GM19467 (cell line): ENCODE measurements around the gene DNPH1.

Experiments
- ATAC-seq: cut with Tn5 transposase; IDR thresholded peaks from one replicate; pipeline ENCODE4 v1.9.1; 2021; ENCODE audit warnings: mild to moderate bottlenecking, moderate library complexity; ENCODE audit not compliant: unreplicated experiment

The DNPH1 gene

GRCh38 chr6:43185391-43185985 is 43.8 kb downstream of the DNPH1 start:
- no peak for ATAC-seq

GRCh38 chr6:43184268-43184985 is 44.9 kb downstream of the DNPH1 start:
- no peak for ATAC-seq

DNA sequence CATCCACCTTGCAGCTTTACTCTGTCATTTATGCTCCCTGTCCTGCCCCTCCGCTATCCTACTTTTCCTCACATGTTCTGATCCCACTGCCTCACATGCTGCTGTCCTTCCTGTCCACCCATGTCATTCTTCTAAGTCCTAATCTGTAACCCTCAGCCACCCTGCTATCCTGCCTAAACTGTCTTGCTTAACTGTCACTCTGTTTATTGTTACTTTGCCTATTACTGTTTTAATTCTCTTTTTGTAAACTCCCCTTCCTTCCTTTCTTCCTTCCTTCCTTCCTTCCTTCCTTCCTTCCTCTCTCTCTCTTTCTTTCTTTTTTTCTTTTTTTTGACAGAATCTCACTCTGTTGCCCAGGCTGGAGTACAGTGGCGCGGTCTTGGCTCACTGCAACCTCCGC is 45.8 kb downstream of the DNPH1 start:
- ATAC-seq = no peak

GRCh38 chr6:43181942-43182860 is 47.1 kb downstream of the DNPH1 start, which contains the start of gene CUL9:
CUL9 (plus strand) TSS chr6:43182196; CDS start chr6:43184311, 2,115 bp downstream.
- peak; percentile 89 for ATAC-seq

DNA sequence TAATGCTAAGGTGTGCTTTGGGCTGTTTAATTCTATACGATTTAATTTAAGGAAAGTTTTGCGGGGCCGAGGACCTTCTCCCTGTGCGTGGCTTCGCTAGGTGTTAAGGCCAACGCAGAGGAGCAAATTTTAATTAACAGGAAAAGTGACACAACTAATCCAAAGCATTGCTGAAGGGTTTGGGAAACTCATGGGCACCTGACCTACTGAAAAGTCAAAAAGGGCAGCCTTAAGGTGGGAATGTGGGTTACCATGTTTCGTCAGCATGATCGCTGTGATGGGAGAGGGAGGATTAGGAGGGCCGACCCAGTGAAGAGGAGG is 47.7 kb downstream of the DNPH1 start:
- ATAC-seq = no peak

DNA sequence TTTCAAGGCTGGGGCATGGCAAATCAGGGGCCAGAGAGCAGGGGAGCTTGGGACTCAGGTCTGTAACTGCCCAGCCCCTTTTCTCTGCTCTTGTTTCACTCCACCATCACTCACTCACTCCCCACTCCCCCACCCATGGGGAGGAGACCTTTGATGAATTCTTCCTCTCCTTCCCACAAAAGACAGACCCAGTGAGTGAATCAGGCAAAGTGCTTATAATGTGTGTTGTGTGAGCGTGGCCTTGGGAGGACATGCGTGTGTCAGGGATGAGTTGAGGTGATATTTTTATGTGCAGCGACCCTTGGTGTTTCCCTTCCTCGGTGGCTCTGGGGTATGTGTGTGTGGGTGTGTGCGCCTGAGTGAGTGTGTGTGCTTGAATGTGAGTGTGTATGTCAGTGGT is 48.3 kb downstream of the DNPH1 start:
- ATAC-seq = no peak

DNA sequence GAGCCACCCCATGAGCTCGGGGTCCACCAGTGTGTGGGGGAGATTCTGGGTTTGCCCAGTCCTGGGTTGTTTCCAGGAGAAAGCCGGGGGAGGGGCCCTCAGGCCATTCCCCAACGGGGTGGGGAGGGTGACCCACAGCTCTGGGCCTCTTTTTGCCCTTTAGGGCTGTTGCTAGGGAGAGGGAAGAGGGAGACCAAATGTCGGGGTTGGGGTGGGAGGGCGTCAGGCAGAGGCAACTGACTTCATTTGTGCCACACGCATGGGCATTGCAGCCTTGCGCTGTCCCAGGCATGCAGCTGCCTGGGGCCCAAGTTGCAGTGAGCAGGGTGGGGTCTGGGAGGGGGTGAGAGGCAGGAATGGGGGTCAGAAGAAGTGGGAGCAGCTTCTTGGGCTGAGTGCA is 49.2 kb downstream of the DNPH1 start:
- ATAC-seq = no peak

DNA sequence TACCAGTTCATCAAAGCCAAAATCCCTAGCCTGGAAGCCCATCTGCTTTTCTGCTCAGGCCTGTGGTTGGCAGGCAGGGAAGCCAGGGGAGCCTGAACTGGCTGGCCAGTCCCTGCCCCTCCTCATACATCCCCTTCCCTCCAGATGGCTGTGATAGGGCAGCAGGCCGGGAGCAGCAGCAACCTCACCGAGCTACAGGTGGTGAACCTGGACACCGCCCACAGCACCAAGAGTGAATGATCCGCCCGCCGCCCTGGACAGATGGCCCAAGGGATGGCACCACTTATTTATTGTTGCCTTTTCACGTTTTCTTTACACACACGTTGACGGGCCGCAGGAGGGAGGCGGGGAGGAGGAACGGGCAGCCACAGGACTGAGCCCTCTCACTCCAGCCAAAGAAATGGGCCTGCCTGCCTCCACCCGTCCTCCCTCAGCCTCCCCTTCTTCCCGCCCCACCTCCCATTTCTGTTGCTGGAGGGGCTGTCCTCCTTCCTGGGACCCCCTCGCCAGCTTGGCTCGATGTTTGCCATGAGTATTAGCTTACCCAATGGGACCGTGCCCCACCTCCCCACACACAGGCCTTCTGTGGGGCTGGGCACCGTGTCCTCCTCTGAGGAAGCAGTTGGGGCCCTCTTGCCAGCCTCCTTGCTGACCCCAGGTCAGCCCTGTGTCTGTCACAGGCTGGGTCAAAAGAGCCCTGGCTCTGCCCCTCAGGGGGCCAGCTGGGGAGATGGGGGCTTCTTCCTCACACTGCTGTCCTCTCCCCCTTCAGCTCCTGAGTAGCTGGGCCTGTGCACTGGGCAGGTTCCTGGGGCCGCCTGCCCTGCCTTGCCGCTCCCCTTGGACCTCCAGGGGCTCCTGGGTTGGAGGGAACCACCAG is 50.1 kb downstream of the DNPH1 start:
- ATAC-seq = no peak

- no peak for ATAC-seq
Measured at GRCh38 chr6:43178150-43178549, 51.1 kb downstream of the DNPH1 start.

DNA sequence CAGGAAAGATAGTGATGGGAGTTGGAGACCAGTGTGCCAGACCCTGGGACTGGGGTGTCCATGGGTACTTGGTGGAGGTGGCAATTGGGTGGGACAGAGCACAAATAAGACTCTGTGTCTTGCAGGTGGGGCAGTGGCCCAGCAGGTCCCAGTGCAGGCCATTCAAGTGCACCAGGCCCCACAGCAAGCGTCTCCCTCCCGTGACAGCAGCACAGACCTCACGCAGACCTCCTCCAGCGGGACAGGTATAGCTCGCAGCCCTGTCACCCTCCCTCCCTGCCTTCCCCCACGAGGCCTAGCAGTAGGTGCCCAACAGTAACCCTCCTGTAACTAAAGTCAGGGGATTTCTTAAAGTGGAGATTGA is 52.9 kb downstream of the DNPH1 start:
- ATAC-seq = no peak

DNA sequence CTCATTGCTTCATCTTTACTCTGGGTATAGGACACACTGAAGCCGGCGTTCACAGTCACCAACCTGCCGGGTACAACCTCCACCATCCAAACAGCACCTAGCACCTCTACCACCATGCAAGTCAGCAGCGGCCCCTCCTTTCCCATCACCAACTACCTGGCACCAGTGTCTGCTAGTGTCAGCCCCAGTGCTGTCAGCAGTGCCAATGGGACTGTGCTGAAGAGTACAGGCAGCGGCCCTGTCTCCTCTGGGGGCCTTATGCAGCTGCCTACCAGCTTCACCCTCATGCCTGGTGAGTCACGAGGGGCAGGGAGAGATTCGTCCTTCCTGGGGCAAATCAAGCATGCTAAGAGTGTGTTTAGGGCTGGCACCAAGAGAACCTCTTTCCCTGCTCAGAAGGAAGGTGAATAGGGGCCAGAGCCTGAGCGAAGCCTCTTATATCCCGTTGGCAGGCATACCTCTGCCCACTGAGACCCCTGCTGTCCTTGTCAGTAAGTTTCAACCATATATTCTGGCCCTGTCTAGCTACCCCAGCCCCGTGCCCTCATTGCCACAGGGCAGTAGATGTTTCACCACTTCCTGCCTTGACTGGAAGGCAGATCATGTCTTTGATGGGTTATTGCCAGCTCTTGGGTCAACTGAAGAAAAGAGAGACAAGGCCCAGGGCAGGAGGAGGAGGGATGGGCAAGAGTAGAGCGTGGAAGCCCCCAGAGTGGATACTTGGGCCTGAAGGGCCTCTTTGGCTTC is 53.4 kb downstream of the DNPH1 start:
- ATAC-seq = no peak
